ENCODE measurements around the gene HSD17B12.

DNA sequence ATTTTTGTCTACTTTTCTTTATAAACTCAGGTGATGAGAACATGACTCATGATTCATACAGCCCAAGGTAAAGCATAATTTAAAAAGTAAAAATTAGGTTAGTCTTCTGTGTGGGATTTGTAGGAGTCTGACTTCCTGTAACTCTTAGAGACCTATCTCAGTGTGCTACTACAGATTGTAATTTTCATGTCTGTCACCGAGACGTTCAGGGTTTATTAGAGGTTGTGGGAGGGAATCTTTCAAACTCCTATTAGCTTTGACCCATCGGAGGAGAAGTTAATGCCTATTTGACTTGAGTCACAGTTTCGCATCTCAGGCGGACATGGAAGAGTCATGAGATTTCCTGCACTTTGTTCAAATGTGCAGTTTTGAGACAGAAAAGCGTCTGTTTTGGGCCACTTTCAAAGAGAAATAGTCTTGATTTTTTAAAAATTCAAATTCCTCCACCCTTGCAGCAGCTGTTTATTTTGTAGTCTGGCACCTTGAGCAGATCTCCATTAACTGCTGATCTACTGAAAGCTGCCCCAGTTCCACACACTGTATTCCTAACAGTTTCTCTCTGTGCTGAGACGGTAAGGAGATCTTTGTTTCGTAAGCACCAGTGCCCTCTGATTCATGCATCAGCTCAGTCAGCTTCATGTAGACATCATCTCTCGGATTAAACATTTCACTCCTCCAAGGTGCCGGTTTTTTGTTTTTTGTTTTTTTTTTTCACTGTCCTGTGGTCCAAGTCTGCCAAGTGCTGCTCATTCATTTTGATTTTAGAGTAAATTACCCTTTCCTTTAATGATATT is 224.4 kb downstream of the HSD17B12 start:
- TF ChIP-seq EZH2 (IDR thresholded peaks at IDR 0.05; ENCODE audit: borderline replicate concordance, low read depth, low read length, poor library complexity, severe bottlenecking) = no peak
- TF ChIP-seq, protein P1, sequence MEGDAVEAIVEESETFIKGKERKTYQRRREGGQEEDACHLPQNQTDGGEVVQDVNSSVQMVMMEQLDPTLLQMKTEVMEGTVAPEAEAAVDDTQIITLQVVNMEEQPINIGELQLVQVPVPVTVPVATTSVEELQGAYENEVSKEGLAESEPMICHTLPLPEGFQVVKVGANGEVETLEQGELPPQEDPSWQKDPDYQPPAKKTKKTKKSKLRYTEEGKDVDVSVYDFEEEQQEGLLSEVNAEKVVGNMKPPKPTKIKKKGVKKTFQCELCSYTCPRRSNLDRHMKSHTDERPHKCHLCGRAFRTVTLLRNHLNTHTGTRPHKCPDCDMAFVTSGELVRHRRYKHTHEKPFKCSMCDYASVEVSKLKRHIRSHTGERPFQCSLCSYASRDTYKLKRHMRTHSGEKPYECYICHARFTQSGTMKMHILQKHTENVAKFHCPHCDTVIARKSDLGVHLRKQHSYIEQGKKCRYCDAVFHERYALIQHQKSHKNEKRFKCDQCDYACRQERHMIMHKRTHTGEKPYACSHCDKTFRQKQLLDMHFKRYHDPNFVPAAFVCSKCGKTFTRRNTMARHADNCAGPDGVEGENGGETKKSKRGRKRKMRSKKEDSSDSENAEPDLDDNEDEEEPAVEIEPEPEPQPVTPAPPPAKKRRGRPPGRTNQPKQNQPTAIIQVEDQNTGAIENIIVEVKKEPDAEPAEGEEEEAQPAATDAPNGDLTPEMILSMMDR (conservative IDR thresholded peaks at IDR 0.05; ENCODE audit: low read depth, low read length) = no peak
